GM21576 (cell line): ENCODE measurements around the gene GALNT11.
"Not testable (repeated sequence)": the region's sequence is repeated elsewhere in the genome, so short reads cannot be mapped to it uniquely, and the experiment has no call there.

ENCODE experiments used
- ATAC-seq: cut with Tn5 transposase; IDR thresholded peaks from one replicate; pipeline ENCODE4 v1.9.1; 2021; ENCODE audit warnings: mild to moderate bottlenecking, moderate library complexity; ENCODE audit not compliant: unreplicated experiment

Gene GALNT11

GRCh38 chr7:152074673-152075072 is 49.2 kb downstream of the GALNT11 start:
- ATAC-seq, result no peak

- ATAC-seq, result not testable (repeated sequence)
Observed at GRCh38 chr7:152075379-152075778, 49.9 kb downstream of the GALNT11 start.

GRCh38 chr7:152076324-152076821 is 50.9 kb downstream of the GALNT11 start:
- ATAC-seq, result no peak

DNA sequence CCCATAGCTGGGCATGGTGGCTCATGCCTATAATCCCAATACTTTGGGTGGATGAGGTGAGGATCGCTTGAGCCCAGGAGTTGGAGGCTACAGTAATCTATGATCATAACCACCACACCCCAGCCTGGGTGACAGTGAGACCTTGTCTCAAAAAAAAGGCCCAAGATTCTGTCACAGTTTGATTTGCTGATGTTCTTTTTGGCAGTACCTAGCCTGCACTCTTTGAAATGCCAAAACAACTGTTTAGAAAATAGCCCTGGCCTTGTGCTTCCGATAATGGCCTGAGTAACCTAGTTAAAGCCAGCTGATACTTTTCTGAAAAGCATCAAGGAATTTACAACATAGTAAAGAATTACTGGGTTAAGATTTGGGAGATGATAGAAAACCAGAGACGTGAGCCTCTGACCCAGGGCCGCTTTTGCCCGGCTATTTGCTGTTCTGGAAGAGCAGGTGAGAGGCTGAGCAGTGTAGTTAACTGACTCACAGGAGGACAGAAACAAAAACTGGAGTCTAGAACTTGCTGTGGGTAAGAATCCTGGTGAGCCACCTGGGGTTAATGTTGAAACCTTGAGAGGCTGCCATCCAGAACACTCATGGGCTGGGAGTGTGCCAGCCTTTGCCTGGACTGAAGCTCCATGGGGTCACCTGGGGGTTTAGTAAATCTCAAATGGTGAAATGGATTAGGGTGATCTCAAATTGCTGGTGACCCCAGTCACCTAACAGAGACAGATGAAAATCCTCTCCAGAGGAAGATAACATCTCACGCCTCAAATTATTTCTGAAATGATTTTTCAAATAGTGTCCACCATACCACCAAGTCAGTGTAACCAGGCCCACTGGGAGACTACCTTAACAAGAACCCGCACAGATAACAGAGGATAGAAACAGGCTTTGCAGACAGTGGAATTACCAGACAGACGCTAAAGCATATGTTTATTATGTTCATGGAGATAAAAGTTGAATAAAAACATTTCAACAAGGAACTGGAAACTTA is 51.8 kb downstream of the GALNT11 start:
- no peak for ATAC-seq

DNA sequence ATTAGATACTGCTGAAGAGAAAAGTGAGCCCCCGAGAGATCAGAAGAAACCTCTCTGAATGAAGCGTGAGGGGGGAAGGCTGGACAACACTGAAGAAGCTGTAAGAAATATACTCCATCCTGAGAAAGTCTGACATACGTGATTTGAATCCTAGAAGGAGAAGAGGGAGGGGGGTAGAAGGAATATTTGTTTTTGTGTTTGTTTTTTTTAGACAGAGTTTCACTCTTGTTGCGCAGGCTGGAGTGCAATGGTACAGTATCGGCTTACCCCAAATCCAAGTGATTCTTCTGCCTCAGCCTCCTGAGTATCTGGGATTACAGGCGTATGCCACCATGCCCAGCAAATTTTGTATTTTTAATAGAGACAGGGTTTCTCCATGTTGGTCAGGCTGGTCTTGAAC is 52.6 kb downstream of the GALNT11 start:
- ATAC-seq, result no peak

GRCh38 chr7:152078786-152079185 is 53.3 kb downstream of the GALNT11 start:
- no peak for ATAC-seq

- no peak for ATAC-seq
Observed at GRCh38 chr7:152081088-152081487, 55.6 kb downstream of the GALNT11 start.

DNA sequence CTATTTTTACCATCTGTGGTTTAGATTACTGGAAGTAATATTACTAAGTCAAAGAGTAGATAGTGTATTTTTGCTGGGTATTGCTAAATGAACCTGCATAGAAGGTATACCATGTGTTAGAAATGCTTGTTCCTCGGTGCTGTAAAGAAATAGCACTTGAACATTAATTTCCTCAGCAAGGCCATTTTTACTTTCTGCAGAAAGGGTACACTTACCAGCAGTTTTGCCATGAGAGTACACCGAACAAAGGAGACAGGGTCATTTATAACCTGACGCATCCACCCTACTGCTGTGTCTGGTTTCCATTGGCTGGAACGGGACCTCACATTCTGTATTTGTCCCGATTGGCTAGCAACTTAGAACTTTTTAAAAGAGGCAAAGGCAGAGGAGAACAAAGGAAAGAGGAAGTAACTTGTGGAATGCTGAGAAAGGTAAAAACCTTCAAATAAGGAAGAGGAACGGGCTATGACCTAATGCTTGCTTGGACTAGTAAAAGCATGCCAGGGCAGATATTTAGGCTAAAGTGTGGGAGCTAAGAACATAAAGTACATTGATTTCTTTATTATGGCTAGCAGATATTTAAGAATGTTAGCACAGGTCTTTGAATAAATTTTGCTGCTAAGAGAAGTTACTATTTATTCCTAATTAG is 56.7 kb downstream of the GALNT11 start:
- not testable (repeated sequence) for ATAC-seq

GRCh38 chr7:152085131-152085530 is 59.7 kb downstream of the GALNT11 start:
- no peak for ATAC-seq

DNA sequence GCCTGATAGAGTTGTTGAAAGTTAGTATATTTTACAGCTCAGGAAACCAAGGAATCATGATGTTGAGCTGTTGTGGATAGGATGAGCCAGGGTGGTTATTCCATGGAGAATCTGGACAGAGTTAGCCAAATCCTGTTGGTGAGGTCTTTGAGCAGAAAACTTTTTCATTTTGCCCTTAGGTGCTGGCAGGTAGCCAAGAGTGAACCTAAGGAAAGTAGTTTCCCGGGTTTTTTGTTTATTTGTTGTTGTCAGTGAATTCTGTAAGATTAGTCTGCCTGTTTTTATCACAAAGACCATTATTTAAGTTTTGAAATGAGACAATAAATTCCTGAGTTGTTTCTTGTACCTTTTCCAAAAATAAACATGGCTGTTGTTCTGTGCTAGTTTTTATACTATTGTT is 61.0 kb downstream of the GALNT11 start:
- ATAC-seq, result no peak

DNA sequence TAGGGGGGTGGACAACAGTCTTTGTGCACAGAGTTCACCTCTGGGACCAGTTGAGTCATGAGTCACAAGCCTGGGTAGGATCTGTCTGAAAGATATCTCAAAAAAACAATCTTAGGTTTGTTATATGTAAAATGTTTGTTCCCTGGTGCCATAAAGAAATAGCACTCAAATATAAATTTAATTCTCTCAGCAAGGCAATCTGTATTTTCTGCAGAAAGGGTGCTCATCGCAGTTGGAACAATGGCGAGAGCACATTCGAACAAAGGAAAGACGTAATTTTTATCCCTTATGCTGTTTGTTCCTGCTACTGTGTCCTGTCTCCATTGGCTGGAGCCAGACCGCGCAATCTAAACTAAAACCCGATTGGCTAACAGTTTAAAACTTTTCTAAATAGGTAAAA is 63.7 kb downstream of the GALNT11 start:
- no peak for ATAC-seq

DNA sequence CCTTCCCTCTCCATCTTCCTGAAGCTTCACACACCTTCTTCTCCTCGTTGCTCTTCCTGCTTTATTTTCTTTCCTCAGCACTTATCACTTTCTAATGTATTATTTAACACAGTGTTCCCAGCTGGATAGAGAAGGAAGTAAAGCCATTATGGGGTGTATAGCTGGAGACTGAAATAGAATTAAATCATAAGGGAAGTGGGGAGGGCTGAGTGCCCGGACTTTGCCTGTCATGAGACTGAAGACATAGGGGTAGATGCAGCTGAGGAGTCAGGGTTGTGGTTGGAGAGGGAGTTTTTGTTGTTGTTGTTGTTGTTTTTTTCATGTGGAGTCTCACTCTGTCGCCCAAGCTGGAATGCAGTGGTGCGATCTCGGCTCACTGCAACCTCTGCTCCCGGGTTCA is 65.3 kb downstream of the GALNT11 start:
- ATAC-seq, result no peak

GRCh38 chr7:152093717-152094116 is 68.2 kb downstream of the GALNT11 start:
- ATAC-seq, result no peak

DNA sequence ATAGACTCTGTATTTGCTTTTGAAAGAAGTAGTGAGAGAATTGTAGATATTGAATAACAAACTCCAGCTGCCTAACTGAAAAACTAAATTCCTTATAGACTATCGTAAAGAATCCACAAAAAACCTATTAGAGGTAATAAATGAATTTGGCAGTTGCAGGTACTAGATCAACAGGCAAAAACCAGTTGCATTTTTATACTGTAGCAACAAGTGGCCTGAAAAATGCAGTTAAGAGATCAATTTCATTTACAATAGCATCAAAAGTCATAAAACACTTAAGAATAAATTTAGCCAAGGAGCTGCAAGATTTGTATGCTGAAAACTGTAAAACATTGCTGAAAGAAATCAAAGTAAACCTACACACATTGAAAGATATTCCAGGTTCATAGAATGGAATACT is 70.3 kb downstream of the GALNT11 start:
- no peak for ATAC-seq

- ATAC-seq, result no peak
Observed at GRCh38 chr7:152097330-152097729, 71.9 kb downstream of the GALNT11 start.

GRCh38 chr7:152103066-152103465 is 77.6 kb downstream of the GALNT11 start:
- ATAC-seq, result no peak

DNA sequence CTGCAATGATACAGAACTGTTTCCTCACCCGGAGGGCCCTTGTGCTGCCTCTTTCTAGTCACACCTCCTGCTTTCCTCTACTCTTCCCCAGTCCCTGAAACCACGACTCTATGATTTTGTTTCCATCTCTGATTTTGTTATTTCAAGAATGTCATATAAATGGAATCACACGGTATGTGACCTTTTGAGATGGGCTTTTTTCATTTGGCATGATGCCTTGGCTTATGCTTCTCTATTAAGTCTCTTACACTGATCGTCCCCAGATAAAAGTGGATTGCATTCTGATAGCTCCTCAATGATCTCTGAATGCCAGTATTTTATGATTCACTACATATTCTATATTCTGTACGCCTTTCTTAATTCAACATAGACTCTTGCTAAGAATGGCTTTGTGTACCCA is 78.2 kb downstream of the GALNT11 start:
- no peak for ATAC-seq

DNA sequence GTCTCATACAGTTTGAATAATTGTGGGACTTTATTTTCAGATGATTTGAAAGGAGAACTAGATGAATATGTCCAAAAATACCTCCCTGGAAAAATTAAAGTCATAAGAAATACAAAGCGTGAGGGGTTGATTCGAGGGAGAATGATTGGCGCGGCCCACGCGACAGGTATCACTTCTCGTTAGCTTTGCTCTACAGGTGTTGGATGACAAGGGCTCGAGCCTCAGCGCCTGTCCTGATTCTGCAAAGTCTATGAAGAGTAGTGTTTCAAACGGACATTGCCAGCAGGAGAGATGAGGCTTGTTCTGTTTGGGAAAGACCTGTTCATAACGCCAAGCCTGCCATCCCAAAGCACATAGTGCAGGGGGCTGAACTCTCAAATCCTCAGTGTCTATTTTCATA is 79.7 kb downstream of the GALNT11 start:
- no peak for ATAC-seq

GRCh38 chr7:152106990-152107389 is 81.5 kb downstream of the GALNT11 start:
- no peak for ATAC-seq

GRCh38 chr7:152107945-152108344 is 82.5 kb downstream of the GALNT11 start:
- no peak for ATAC-seq

DNA sequence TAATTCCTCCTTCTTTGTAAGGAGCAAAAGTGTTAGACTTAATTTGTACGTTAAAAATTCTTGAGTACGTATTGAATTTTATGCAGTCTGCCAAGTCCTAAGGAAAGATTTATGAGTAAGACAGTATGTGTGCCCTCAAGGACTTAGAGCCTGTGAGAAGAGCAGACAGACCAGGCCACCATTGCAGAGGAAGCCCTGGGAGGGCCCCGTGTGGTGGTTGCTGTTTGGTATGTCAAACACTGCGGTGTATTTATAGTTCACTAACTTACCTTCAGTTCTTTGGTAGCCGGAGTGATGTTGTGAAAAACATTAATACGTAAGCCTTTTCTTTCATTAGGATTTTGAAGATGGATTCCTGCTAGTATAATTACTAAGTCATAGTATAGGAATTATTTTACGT is 82.9 kb downstream of the GALNT11 start:
- no peak for ATAC-seq

DNA sequence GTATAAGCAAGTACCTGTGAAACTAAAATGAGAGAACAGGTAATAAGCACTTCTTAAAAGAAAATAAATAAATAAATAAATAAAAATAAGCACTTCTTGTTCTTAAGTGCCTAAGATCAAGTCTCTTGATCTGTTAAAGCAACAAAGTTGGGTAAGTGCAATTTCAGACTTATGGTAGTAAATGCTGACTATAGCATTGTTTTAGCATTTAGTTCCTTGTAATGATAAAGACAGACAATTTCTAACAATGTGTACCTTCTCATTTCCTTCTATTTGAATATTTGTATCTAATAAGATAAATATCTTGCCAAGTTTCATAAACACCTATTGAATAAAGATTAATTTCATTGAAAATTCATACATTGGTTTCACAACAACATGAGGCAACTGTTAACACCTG is 87.4 kb downstream of the GALNT11 start:
- ATAC-seq, result no peak
